Subcutaneous adipose tissue (tissue), 4 donors: Measurements from ENCODE around the gene SQOR. TPM values are rescaled to one million over a fixed set of nuclear protein-coding genes. Genes with fewer than 3 reads are reported as not detected.

Source experiments
- CTCF ChIP-seq: fragments of 450-650 bp; IDR thresholded peaks from one replicate; pipeline ENCODE4 v1.5.1; 2016; ENCODE audit warnings: low read depth, mild to moderate bottlenecking, control low read depth, antibody characterized with exemption, moderate library complexity
- total RNA-seq, 4 donors: library from RNA; depleted of rRNA; stranded (reverse); fragments of >200 nt; gene quantifications; one replicate each; pipeline ENCODE4 v1.1.0, GENCODE V29; 2016

The SQOR gene
- total RNA-seq, 4 donors from 2014 or later, result 43.7 to 97.2 (median 67.3) TPM

DNA sequence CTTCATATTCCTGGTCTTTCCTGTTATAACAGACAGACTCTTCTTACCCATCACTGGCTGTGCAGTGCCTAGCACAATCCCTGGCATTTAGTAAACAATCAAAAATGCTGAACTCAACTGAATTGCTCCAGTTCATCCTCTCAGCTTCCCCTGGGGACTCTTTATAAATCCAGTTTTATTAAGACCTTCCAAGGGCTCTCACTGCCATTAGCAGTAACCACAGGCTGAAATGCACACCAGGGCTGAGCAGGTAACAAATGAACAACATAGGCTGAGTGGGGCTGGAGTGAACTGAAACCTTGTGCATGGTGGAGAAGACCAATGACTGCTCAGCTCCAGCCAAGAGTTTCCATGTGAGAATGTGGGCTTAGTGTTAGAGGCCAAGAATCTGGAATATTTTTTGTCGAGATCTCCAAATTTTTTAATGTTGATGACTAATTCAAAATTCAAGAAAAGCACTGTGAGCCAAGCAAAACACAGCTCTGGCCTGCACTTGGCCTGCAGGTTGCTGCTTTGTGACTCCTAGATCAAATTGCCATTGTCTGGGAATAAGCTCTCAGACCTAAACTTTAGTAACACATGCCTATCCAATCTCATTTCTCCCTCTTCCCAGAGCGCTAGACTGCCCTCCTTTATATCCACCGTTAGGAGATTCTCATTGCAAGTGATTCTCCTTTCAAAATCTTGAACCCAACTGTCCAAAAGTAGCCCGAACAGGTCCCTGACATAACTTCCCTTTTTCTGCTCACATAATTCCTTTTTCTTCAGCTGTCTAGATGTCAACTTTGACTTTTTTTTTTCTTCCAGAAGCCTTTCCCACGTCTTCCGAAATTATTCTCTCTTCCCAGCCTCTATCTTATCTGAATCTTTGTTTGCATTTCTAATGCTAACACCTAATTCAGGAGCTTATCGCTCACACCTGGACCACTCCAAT is 7.4 kb downstream of the SQOR start:
- TF ChIP-seq CTCF, result no peak

DNA sequence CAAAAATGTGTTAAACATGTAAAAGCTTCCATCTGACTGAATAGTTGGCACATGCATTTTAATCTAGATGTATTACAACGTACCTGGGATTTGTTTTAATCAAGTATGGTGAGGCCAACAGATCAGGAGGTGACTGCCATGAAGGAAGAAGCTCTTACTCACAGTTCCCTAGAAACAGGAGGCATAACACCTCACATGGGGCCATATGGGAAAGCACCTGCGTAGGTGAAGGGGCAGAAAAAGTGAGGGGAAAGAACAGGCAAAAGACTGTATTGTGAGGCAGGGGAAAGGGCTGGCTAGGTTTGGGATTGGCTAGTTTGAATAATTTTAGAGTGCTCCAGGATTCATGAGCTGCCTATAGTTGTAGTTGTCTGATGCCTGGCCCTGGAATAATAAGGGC is 9.6 kb downstream of the SQOR start:
- TF ChIP-seq CTCF, result no peak

GRCh38 chr15:45645026-45645980 is 10.5 kb downstream of the SQOR start:
- TF ChIP-seq CTCF, result no peak

DNA sequence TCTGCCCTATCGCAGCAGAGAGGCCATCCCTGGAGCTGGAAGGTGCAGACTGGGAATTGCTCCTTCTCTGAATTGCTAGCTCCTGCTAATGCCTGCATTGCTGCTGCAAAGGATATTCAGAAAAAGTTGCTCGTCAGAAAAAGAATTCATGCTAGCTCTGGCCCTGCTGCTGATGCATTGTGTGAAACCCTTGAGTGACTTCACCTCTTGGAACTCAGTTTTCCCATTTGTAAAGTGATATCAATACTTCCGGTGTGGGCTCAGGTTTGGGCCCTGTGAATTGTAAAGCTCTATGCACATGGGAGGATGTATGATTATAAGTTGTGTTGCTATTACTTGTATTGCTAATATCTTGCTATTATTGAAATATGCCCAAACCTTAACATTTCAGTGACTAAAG is 11.4 kb downstream of the SQOR start:
- no peak for TF ChIP-seq CTCF

GRCh38 chr15:45647828-45648227 is 13.0 kb downstream of the SQOR start:
- TF ChIP-seq CTCF, result no peak

DNA sequence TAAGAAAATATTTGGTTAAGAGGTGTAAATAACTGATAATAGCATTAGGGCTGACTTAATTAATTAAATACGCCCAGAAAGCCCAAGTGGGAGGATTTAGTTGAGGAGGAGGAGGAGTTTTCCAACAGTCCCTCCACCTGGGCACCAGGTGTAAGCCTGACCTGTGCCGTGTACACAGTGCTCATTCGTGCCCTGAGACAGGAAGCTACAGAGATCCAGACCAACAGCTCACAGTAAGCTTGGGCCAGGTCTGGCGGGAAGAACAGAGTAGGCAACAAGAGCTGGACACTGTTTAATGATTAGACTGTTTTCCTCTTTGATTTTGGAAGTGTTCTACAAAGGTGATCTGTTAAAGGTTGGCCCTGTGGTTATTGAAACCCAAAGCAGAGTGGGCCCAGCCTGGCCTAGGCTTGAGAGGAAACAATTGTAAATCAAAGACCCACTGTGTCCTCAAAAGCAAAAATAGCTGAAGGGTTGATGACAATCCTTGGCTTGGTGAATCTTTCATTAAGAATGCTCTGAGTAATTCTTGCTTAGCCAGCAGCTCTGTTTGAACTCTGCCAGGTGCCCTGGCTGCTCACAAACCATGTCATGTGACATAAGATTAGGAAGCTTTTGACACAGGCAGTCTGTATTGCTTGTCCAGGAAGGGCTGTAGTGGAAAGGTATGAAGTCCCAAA is 13.8 kb downstream of the SQOR start:
- no peak for TF ChIP-seq CTCF
